Measurements from ENCODE around the gene PRR29.

PRR29 gene

GRCh38 chr17:63961355-63962212, 36.6 kb upstream of the PRR29 start:
- peak; percentile 98 for DNase-seq

GRCh38 chr17:63962298-63962744, 35.8 kb upstream of the PRR29 start:
- Histone ChIP-seq H2BK120ac (ENCODE audit: low read depth, low read length) (no peak overlapping the region), H3K18ac (ENCODE audit: low read length) (no peak overlapping the region), H2BK15ac (replicated peaks; ENCODE audit: low read depth) (no peak overlapping the region), H3K4me1 (ENCODE audit: control insufficient read depth, low read depth, low read length) (peaks cover 6% of the 10 kb centered on the region), H4K5ac (ENCODE audit: low read length) (no peak overlapping the region), H3K56ac (ENCODE audit: low read length) (no peak overlapping the region), H3K27me3 (ENCODE audit: insufficient read depth, low read length, poor library complexity) (peaks cover 4% of the 10 kb centered on the region), H3K79me1 (ENCODE audit: low read length) (no peaks in the 10 kb centered on the region), H3K36me3 (ENCODE audit: control insufficient read depth, insufficient read depth, low read length) (no peaks in the 10 kb centered on the region), H3K4me2 (ENCODE audit: low read length) (no peak overlapping the region), H2BK5ac (ENCODE audit: low read length) (no peak overlapping the region), H3K4me3 (ENCODE audit: low read length) (no peak overlapping the region), H4K8ac (ENCODE audit: low read depth, low read length) (no peak overlapping the region), H3K27ac (ENCODE audit: low read depth, low read length) (no peak overlapping the region), H3K9ac (ENCODE audit: low read length) (no peak overlapping the region), H2AK5ac (ENCODE audit: low read length) (no peak overlapping the region), H3K4ac (ENCODE audit: low read depth, low read length) (no peak overlapping the region), H3K23ac (ENCODE audit: low read length) (no peak overlapping the region), H3K79me2 (ENCODE audit: control insufficient read depth, insufficient read depth, low read length) (no peaks in the 10 kb centered on the region)
- no CpG with 5 or more reads among the region's 10 CpGs for WGBS (ENCODE audit: extremely low coverage, insufficient coverage, low lambda C conversion rate)
- DNase-seq, result no peak

More at GRCh38 chr17:63961355-63962212, 36.6 kb upstream of the PRR29 start:
- Histone ChIP-seq H3K36me3 (ENCODE audit: control insufficient read depth, insufficient read depth, low read length) (no peaks in the 10 kb centered on the region), H2BK120ac (ENCODE audit: low read depth, low read length) (no peak overlapping the region), H3K27me3 (ENCODE audit: insufficient read depth, low read length, poor library complexity) (peaks cover 4% of the 10 kb centered on the region), H3K18ac (ENCODE audit: low read length) (no peak overlapping the region), H4K5ac (ENCODE audit: low read length) (no peak overlapping the region), H3K4me2 (ENCODE audit: low read length) (peak overlapping the region; percentile 48), H3K4ac (ENCODE audit: low read depth, low read length) (no peak overlapping the region), H3K56ac (ENCODE audit: low read length) (peak overlapping the region; percentile 37), H3K79me2 (ENCODE audit: control insufficient read depth, insufficient read depth, low read length) (no peaks in the 10 kb centered on the region), H3K79me1 (ENCODE audit: low read length) (no peaks in the 10 kb centered on the region), H3K4me3 (ENCODE audit: low read length) (no peak overlapping the region), H3K4me1 (ENCODE audit: control insufficient read depth, low read depth, low read length) (peaks cover 6% of the 10 kb centered on the region), H4K8ac (ENCODE audit: low read depth, low read length) (no peak overlapping the region), H3K23ac (ENCODE audit: low read length) (no peak overlapping the region), H2BK5ac (ENCODE audit: low read length) (no peak overlapping the region), H2BK15ac (replicated peaks; ENCODE audit: low read depth) (no peak overlapping the region), H2AK5ac (ENCODE audit: low read length) (no peak overlapping the region), H3K9ac (ENCODE audit: low read length) (no peak overlapping the region), H3K27ac (ENCODE audit: low read depth, low read length) (no peak overlapping the region)
- whole genome bisulfite sequencing (ENCODE audit: extremely low coverage, insufficient coverage, low lambda C conversion rate), result no CpG with 5 or more reads among the region's 37 CpGs

GRCh38 chr17:63963123-63963522, 35.0 kb upstream of the PRR29 start:
- no peaks in the 10 kb centered on the region for H3K36me3 ChIP-seq (ENCODE audit: control insufficient read depth, insufficient read depth, low read length)
- H4K5ac ChIP-seq (ENCODE audit: low read length), result no peak overlapping the region
- H2AK5ac ChIP-seq (ENCODE audit: low read length), result no peak overlapping the region
- DNase-seq, result no peak
- H3K4ac ChIP-seq (ENCODE audit: low read depth, low read length), result no peak overlapping the region
- peaks cover 4% of the 10 kb centered on the region for H3K27me3 ChIP-seq (ENCODE audit: insufficient read depth, low read length, poor library complexity)
- H4K8ac ChIP-seq (ENCODE audit: low read depth, low read length), result no peak overlapping the region
- H3K27ac ChIP-seq (ENCODE audit: low read depth, low read length), result no peak overlapping the region
- no peak overlapping the region for H2BK120ac ChIP-seq (ENCODE audit: low read depth, low read length)
- no peak overlapping the region for H3K18ac ChIP-seq (ENCODE audit: low read length)
- no peak overlapping the region for H3K4me3 ChIP-seq (ENCODE audit: low read length)
- H3K56ac ChIP-seq (ENCODE audit: low read length), result no peak overlapping the region
- no peaks in the 10 kb centered on the region for H3K79me2 ChIP-seq (ENCODE audit: control insufficient read depth, insufficient read depth, low read length)
- no peak overlapping the region for H2BK5ac ChIP-seq (ENCODE audit: low read length)
- WGBS (ENCODE audit: extremely low coverage, insufficient coverage, low lambda C conversion rate), result no CpG with 5 or more reads among the region's 4 CpGs
- no peak overlapping the region for H3K4me2 ChIP-seq (ENCODE audit: low read length)
- H3K9ac ChIP-seq (ENCODE audit: low read length), result no peak overlapping the region
- H3K23ac ChIP-seq (ENCODE audit: low read length), result no peak overlapping the region
- H3K4me1 ChIP-seq (ENCODE audit: control insufficient read depth, low read depth, low read length), result peaks cover 6% of the 10 kb centered on the region
- no peak overlapping the region for H2BK15ac ChIP-seq (replicated peaks; ENCODE audit: low read depth)
- H3K79me1 ChIP-seq (ENCODE audit: low read length), result no peaks in the 10 kb centered on the region

GRCh38 chr17:63966646-63967264, 31.4 kb upstream of the PRR29 start:
- H3K56ac ChIP-seq (ENCODE audit: low read length), result no peak overlapping the region
- H3K27me3 ChIP-seq (ENCODE audit: insufficient read depth, low read length, poor library complexity), result no peaks in the 10 kb centered on the region
- H3K79me1 ChIP-seq (ENCODE audit: low read length), result no peaks in the 10 kb centered on the region
- H3K9ac ChIP-seq (ENCODE audit: low read length), result no peak overlapping the region
- H3K79me2 ChIP-seq (ENCODE audit: control insufficient read depth, insufficient read depth, low read length), result no peaks in the 10 kb centered on the region
- H4K5ac ChIP-seq (ENCODE audit: low read length), result no peak overlapping the region
- H2AK5ac ChIP-seq (ENCODE audit: low read length), result no peak overlapping the region
- H3K36me3 ChIP-seq (ENCODE audit: control insufficient read depth, insufficient read depth, low read length), result no peaks in the 10 kb centered on the region
- DNase-seq, result no peak
- no peak overlapping the region for H3K27ac ChIP-seq (ENCODE audit: low read depth, low read length)
- no peak overlapping the region for H2BK5ac ChIP-seq (ENCODE audit: low read length)
- H3K23ac ChIP-seq (ENCODE audit: low read length), result no peak overlapping the region
- H3K4me3 ChIP-seq (ENCODE audit: low read length), result no peak overlapping the region
- no peak overlapping the region for H3K18ac ChIP-seq (ENCODE audit: low read length)
- H2BK120ac ChIP-seq (ENCODE audit: low read depth, low read length), result no peak overlapping the region
- no CpG with 5 or more reads among the region's 11 CpGs for WGBS (ENCODE audit: extremely low coverage, insufficient coverage, low lambda C conversion rate)
- no peak overlapping the region for H2BK15ac ChIP-seq (replicated peaks; ENCODE audit: low read depth)
- peaks cover 2% of the 10 kb centered on the region for H3K4me1 ChIP-seq (ENCODE audit: control insufficient read depth, low read depth, low read length)
- H3K4me2 ChIP-seq (ENCODE audit: low read length), result no peak overlapping the region
- H4K8ac ChIP-seq (ENCODE audit: low read depth, low read length), result no peak overlapping the region
- no peak overlapping the region for H3K4ac ChIP-seq (ENCODE audit: low read depth, low read length)

GRCh38 chr17:63967953-63968352, 30.2 kb upstream of the PRR29 start:
- H3K18ac ChIP-seq (ENCODE audit: low read length), result no peak overlapping the region
- no peaks in the 10 kb centered on the region for H3K27me3 ChIP-seq (ENCODE audit: insufficient read depth, low read length, poor library complexity)
- WGBS (ENCODE audit: extremely low coverage, insufficient coverage, low lambda C conversion rate), result no CpG with 5 or more reads among the region's 19 CpGs
- H3K4ac ChIP-seq (ENCODE audit: low read depth, low read length), result no peak overlapping the region
- no peaks in the 10 kb centered on the region for H3K4me1 ChIP-seq (ENCODE audit: control insufficient read depth, low read depth, low read length)
- no peak overlapping the region for H3K56ac ChIP-seq (ENCODE audit: low read length)
- H3K36me3 ChIP-seq (ENCODE audit: control insufficient read depth, insufficient read depth, low read length), result no peaks in the 10 kb centered on the region
- H4K5ac ChIP-seq (ENCODE audit: low read length), result no peak overlapping the region
- no peaks in the 10 kb centered on the region for H3K79me1 ChIP-seq (ENCODE audit: low read length)
- DNase-seq, result no peak
- H3K23ac ChIP-seq (ENCODE audit: low read length), result no peak overlapping the region
- H2BK15ac ChIP-seq (replicated peaks; ENCODE audit: low read depth), result no peak overlapping the region
- no peak overlapping the region for H3K9ac ChIP-seq (ENCODE audit: low read length)
- no peak overlapping the region for H2BK120ac ChIP-seq (ENCODE audit: low read depth, low read length)
- no peak overlapping the region for H2AK5ac ChIP-seq (ENCODE audit: low read length)
- no peak overlapping the region for H4K8ac ChIP-seq (ENCODE audit: low read depth, low read length)
- no peak overlapping the region for H3K27ac ChIP-seq (ENCODE audit: low read depth, low read length)
- no peak overlapping the region for H3K4me3 ChIP-seq (ENCODE audit: low read length)
- H2BK5ac ChIP-seq (ENCODE audit: low read length), result no peak overlapping the region
- H3K79me2 ChIP-seq (ENCODE audit: control insufficient read depth, insufficient read depth, low read length), result no peaks in the 10 kb centered on the region
- no peak overlapping the region for H3K4me2 ChIP-seq (ENCODE audit: low read length)

Measured in mesendoderm (in vitro differentiated cells).